DMS53 treated with DMSO at 0.1 percent for 48 hours (cell line): ENCODE results near the gene ALDH9A1.

ENCODE experiments used
- DNase-seq: peaks from one replicate; lab custom pipeline; 2025; ENCODE audit not compliant: unreplicated experiment; lab: John Stamatoyannopoulos, UW

ALDH9A1 gene

DNA sequence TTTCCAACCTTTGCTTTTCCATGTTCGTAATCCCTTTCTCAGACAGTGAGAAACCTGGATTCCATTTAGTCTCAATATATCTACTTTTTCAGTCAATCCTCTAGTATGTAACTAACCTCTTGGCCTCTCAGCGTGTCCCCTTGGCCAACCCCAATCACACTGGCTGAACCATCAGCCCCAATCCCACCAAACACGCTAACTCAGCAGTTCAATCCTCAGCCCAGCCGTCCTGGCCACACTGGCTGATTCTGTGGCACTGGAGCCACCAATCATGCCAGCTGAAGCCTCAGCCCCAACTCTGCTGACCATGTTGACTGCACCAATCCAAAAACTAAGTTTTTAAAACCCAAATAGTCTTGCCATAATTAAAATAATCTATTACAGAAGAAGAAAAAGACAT, 73.9 kb downstream of the ALDH9A1 start:
- no peak for DNase-seq

DNA sequence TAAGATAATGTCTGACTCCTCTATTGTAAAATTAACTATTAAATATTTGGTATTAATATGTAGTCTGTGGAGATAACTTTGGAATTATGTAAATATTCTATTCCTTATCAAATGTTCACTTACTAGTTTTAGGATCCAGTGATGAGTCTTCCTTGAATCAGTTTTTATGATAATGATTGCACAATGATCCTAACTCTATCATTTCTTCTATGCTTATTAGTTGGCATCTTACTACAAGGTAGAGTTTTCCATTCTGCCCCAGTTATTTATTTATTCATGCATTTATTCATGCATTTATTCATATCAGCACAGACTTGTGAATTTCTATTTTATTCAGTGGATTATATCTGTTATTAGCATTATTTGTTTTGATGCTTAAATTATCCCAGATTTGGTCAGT, 74.7 kb downstream of the ALDH9A1 start:
- DNase-seq: no peak

DNA sequence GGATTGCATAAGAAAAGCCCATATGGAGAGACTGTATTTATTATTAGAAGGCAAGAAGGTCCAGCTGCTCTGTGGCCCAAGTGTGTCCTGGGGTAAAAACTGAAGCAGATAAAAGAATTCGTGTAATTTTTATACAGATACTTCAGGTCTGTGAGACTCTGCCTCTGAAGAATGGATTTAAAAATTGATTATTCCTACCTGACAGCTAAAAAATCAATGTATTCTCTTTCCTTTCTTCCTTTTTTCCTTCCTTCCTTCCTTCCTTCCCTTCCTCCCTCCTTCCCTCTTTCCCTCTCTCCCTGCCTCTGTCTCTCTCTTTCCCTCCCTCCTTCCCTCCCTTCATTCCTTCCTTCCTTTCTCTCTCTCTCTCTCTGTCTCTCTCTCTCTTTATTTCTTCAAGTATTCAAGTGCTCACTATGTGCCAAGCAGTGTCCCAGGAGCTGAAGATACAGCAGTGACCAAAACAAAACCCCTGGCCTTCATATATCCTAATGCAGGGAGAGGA, 78.7 kb downstream of the ALDH9A1 start:
- DNase-seq: no peak

DNA sequence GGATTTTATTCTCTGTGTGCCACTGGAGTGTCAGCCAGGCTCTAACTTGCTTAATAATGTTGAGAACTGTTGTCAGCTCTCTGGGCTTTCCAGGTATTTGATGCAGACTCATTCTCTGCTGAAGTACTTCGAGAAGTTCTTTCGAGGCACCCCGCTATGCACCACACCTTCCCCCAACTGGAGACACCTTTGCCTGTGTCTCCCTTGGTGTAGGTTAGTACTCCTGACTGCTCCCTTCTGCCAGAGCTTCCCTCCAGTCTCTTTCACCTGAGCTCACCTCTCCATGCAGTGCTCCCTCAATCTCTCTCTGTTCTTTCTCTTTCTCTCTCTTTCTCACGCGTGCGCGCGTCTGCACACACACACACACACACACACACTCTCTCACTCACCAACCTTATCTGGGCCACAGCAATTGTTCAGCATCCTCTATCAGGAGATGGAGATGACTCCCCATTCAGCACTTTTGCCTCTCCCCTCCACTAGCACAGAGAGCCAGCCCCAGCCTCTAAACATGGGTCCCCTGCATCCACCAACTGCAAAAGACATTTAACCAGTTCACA, 81.3 kb downstream of the ALDH9A1 start:
- no peak for DNase-seq

DNA sequence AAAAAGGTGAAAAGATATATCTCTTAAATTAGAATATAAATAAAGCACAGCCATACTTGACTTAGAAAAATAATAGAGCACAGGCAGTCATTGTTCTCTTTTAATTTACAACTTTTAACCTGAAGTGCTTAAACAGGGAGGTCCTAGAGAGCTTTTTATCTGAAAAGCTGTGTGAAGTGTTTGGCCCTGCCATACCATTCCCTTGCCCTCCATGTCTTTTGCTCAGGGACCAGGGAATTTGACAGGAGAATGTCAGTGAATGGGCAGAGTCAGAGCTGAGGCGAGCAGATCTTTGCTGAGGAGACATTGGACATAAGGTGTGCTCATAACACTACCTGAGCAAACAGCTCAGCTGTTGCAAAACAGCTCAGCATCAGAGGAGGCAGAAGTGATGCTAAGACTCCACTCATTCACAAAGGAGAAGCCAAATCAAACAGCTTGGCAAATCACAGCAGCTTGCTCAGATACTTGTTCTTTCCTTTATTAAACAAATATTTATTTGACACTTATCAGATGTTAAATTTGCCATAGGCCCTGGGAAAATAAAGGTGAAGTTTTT, 82.2 kb downstream of the ALDH9A1 start:
- no peak for DNase-seq
